Muscle of back (tissue), 13 donors: ENCODE measurements around the gene NXF2. TPM values are rescaled to one million over a fixed set of nuclear protein-coding genes. Genes with fewer than 3 reads are reported as not detected.
A peak's percentile ranks its signal among the peaks of the same experiment; 100 is the strongest.
"Not testable (repeated sequence)": the region's sequence is repeated elsewhere in the genome, so short reads cannot be mapped to it uniquely, and the experiment has no call there.

Experiments
- DNase-seq, 3 donors: peaks; one replicate each; pipeline versions ENCODE4 v3.0.0 to v3.0.0-alpha.2; 2013
- long read RNA-seq, 9 donors: transcript quantifications; one replicate each; lab custom pipeline, GENCODE V29; 2026
- polyA plus RNA-seq, 10 donors: library from polyadenylated mRNA; unstranded; fragments of 120-200 nt; gene quantifications; one replicate each; pipeline ENCODE4 v1.2.1, GENCODE V29; 2013; ENCODE audit not compliant: insufficient read length in 10 of 10

The NXF2 gene
- polyA plus RNA-seq: not detected
- long read RNA-seq, donor 1: 0 reads
- long read RNA-seq, donor 2: 0 reads
- long read RNA-seq, donor 3: 0 reads
- long read RNA-seq, donor 4: 0 reads
- long read RNA-seq, donor 5: 0 reads
- long read RNA-seq, donor 6: 0 reads
- long read RNA-seq, donor 7: 0 reads
- long read RNA-seq, donor 8: 0 reads
- long read RNA-seq, donor 9: 0 reads

- not testable (repeated sequence) for DNase-seq
These were observed at the start of gene NXF2 for GRCh38 chrX:102246893-102247292. Gene NXF2, plus strand, starts transcription at chrX:102247167. Its CDS starts 59,912 bp downstream, at chrX:102307079.

- DNase-seq: not testable (repeated sequence)
These were observed 39.0 kb upstream of the NXF2 start for GRCh38 chrX:102207940-102208339.

- DNase-seq: not testable (repeated sequence)
These were observed 32.0 kb upstream of the NXF2 start, which contains the start of gene TCP11X1 for GRCh38 chrX:102214986-102215385. Gene TCP11X1, plus strand, starts transcription at chrX:102215301.

GRCh38 chrX:102216497-102216896, 30.5 kb upstream of the NXF2 start:
- not testable (repeated sequence) for DNase-seq

GRCh38 chrX:102235678-102236077, 11.3 kb upstream of the NXF2 start:
- DNase-seq: not testable (repeated sequence)

- not testable (repeated sequence) for DNase-seq
These were observed 6.7 kb upstream of the NXF2 start for GRCh38 chrX:102240265-102240664.

GRCh38 chrX:102272231-102272630, 25.3 kb downstream of the NXF2 start:
- DNase-seq: not testable (repeated sequence)

- DNase-seq: no peak
These were observed 91.2 kb downstream of the NXF2 start for GRCh38 chrX:102338162-102338561.

GRCh38 chrX:102339312-102340298, 92.6 kb downstream of the NXF2 start:
- no peak for DNase-seq

- DNase-seq: no peak
These were observed 94.9 kb downstream of the NXF2 start for GRCh38 chrX:102341867-102342266.

GRCh38 chrX:102345916-102346315, 98.9 kb downstream of the NXF2 start:
- peak; percentile 11 to 34 (median 30) for DNase-seq

Other genes starting within 250 kb of the NXF2 start
- 1 to 10 TPM in 5 of 10 donors, under 1 TPM in 5; 0.40 to 2.5 (median 0.96) TPM for gene TCEAL2, start 121.5 kb upstream of the NXF2 start, polyA plus RNA-seq
- not detected for gene TCEAL6, start 104.7 kb upstream of the NXF2 start, polyA plus RNA-seq
- under 1 TPM in 6 of 10 donors, not detected in 4; 0.18 to 0.55 (median 0.24) TPM for gene BEX5, start 91.2 kb upstream of the NXF2 start, polyA plus RNA-seq
- not detected for gene TCP11X1, start 31.9 kb upstream of the NXF2 start, polyA plus RNA-seq
- not detected for gene NXF2B, start 192.8 kb downstream of the NXF2 start, polyA plus RNA-seq
- gene TCP11X2, start 224.6 kb downstream of the NXF2 start, polyA plus RNA-seq: not detected